GM12875 (cell line): ENCODE measurements around the gene TRIL.

ENCODE experiments used
- H3K4me3 ChIP-seq: one replicate; pipeline ENCODE4 v1.5.1; 2011; ENCODE audit warnings: low read depth, low read length, control low read depth
- TF ChIP-seq, protein P1 (sequence below): IDR thresholded peaks from 2 replicates; pipeline ENCODE4 v1.5.1; 2011; ENCODE audit warnings: low read depth, mild to moderate bottlenecking, control low read depth, inconsistent platforms, low read length, moderate library complexity, borderline replicate concordance; ENCODE audit not compliant: insufficient read depth

TRIL gene, protein sequence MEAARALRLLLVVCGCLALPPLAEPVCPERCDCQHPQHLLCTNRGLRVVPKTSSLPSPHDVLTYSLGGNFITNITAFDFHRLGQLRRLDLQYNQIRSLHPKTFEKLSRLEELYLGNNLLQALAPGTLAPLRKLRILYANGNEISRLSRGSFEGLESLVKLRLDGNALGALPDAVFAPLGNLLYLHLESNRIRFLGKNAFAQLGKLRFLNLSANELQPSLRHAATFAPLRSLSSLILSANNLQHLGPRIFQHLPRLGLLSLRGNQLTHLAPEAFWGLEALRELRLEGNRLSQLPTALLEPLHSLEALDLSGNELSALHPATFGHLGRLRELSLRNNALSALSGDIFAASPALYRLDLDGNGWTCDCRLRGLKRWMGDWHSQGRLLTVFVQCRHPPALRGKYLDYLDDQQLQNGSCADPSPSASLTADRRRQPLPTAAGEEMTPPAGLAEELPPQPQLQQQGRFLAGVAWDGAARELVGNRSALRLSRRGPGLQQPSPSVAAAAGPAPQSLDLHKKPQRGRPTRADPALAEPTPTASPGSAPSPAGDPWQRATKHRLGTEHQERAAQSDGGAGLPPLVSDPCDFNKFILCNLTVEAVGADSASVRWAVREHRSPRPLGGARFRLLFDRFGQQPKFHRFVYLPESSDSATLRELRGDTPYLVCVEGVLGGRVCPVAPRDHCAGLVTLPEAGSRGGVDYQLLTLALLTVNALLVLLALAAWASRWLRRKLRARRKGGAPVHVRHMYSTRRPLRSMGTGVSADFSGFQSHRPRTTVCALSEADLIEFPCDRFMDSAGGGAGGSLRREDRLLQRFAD

GRCh38 chr7:28958235-28958979 is at the start of gene TRIL:
TRIL (minus strand) TSS chr7:28958330; CDS start chr7:28958046, 284 bp downstream.
- no peak within 1 kb of the TSS for H3K4me3 ChIP-seq
- TF ChIP-seq, protein P1, sequence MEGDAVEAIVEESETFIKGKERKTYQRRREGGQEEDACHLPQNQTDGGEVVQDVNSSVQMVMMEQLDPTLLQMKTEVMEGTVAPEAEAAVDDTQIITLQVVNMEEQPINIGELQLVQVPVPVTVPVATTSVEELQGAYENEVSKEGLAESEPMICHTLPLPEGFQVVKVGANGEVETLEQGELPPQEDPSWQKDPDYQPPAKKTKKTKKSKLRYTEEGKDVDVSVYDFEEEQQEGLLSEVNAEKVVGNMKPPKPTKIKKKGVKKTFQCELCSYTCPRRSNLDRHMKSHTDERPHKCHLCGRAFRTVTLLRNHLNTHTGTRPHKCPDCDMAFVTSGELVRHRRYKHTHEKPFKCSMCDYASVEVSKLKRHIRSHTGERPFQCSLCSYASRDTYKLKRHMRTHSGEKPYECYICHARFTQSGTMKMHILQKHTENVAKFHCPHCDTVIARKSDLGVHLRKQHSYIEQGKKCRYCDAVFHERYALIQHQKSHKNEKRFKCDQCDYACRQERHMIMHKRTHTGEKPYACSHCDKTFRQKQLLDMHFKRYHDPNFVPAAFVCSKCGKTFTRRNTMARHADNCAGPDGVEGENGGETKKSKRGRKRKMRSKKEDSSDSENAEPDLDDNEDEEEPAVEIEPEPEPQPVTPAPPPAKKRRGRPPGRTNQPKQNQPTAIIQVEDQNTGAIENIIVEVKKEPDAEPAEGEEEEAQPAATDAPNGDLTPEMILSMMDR, result no peak

- H3K4me3 ChIP-seq, result no peak overlapping the region
- TF ChIP-seq, protein P1, result no peak
Measured at GRCh38 chr7:29007127-29007526, 49.0 kb upstream of the TRIL start.

GRCh38 chr7:29005829-29006228 is 47.7 kb upstream of the TRIL start:
- TF ChIP-seq, protein P1, result no peak
- H3K4me3 ChIP-seq, result no peak overlapping the region

DNA sequence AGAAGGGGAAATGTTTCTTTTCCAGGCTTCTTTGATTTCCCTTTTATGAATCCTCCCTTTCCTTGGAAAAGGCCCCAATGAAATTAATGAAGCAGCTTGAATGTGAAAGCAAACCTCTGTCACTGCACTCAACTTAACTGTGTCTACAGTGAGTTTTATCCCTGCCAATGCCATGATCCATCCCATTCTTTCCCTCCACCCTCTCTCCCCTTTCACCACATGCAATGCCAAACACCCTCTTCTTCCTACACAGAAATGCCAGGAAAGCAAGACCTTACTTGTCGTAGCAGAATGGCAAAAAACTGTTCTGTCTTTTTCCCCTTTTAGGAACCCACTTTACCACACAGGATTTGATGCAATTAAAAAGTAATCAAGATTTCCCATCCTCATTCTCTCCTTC is 47.3 kb upstream of the TRIL start:
- TF ChIP-seq, protein P1, result no peak
- no peak overlapping the region for H3K4me3 ChIP-seq

GRCh38 chr7:29003703-29004102 is 45.6 kb upstream of the TRIL start:
- H3K4me3 ChIP-seq, result no peak overlapping the region
- TF ChIP-seq, protein P1, result no peak

DNA sequence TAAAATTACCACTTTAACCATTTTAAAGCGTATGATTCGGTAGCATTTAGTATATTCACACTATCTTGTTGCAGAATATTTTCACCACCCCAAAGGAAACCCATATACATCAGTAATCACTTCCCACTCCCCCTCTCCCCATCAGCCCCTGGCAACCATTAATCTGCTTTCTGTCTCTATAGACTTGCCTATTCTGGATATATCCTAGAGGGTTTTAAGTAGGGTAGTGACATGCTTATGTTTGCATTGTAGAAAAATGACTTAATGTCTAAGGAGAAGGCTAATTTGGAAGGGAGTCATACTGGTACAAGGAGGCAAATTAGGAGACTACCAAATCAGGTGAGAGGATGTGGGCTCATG is 42.6 kb upstream of the TRIL start:
- no peak overlapping the region for H3K4me3 ChIP-seq
- TF ChIP-seq, protein P1, result no peak
